IMR-90 (cell line): ENCODE measurements around the gene SOX5. TPM values are rescaled to one million over a fixed set of nuclear protein-coding genes. Genes with fewer than 3 reads are reported as not detected.

Experiments
- ATAC-seq: fragments of 200-7000 bp; cut with Tn5 transposase; 2 replicates; pipeline ENCODE4 v1.9.1; 2020; ENCODE audit warnings: low read depth, mild to moderate bottlenecking, moderate library complexity
- BruUV-seq: library from RNA; stranded (reverse); fragments of 400-500 nt; replicated peaks from 2 replicates; lab custom pipeline; 2021; lab: Mats Ljungman, UMichigan
- CTCF ChIA-PET: fragments of 300-600 bp; formaldehyde crosslinking; extraction: SDS; loops from one replicate; lab custom pipeline; 2021; ENCODE audit warnings: antibody characterized with exemption; lab: Yijun Ruan, JAX
- POLR2A ChIA-PET: fragments of 300-600 bp; sonication (Branson Sonifier 250); formaldehyde crosslinking; loops from one replicate; lab custom pipeline; 2022; ENCODE audit warnings: antibody characterized with exemption; ENCODE audit not compliant: unreplicated experiment; lab: Charles Lee
- DNase-seq: peaks from one replicate; pipeline ENCODE4 v3.0.0; 2013
- H2AFZ ChIP-seq: replicated peaks from 2 replicates; pipeline ENCODE3; 2013; ENCODE audit warnings: low read length, mild to moderate bottlenecking; ENCODE audit not compliant: poor library complexity
- H2AK5ac ChIP-seq: 2 replicates; pipeline ENCODE4 v1.6.1; 2013; ENCODE audit warnings: low read depth, low read length, inconsistent platforms
- H2AK9ac ChIP-seq: replicated peaks from 2 replicates; pipeline ENCODE3; 2013; ENCODE audit warnings: mild to moderate bottlenecking, low read depth, low read length, moderate library complexity; ENCODE audit not compliant: poor library complexity
- H2BK120ac ChIP-seq: 2 replicates; pipeline ENCODE4 v1.6.1; 2013; ENCODE audit warnings: low read depth, low read length, inconsistent platforms
- H2BK15ac ChIP-seq: 3 replicates; pipeline ENCODE4 v1.6.1; 2013; ENCODE audit warnings: low read depth, low read length, inconsistent platforms
- H2BK20ac ChIP-seq: 2 replicates; pipeline ENCODE4 v1.6.1; 2013; ENCODE audit warnings: low read depth, mild to moderate bottlenecking, inconsistent platforms, low read length, moderate library complexity
- H2BK5ac ChIP-seq: 2 replicates; pipeline ENCODE4 v1.6.1; 2013; ENCODE audit warnings: mild to moderate bottlenecking, low read depth, low read length, inconsistent platforms; ENCODE audit not compliant: poor library complexity, severe bottlenecking
- H3K14ac ChIP-seq: replicated peaks from 2 replicates; pipeline ENCODE4 v1.6.1; 2013; ENCODE audit warnings: low read depth, low read length, inconsistent platforms
- H3K18ac ChIP-seq: 2 replicates; pipeline ENCODE4 v1.6.1; 2013; ENCODE audit warnings: low read depth, low read length, control low read depth
- H3K23ac ChIP-seq: 2 replicates; pipeline ENCODE4 v1.6.1; 2013; ENCODE audit warnings: low read depth, low read length, inconsistent platforms
- H3K27ac ChIP-seq: 2 replicates; pipeline ENCODE4 v1.5.1; 2013; ENCODE audit warnings: mild to moderate bottlenecking, control low read depth, low read length; ENCODE audit not compliant: insufficient read depth
- H3K27me3 ChIP-seq: 2 replicates; pipeline ENCODE4 v1.6.1; 2013; ENCODE audit warnings: low read length; ENCODE audit not compliant: control insufficient read depth, insufficient read depth
- H3K36me3 ChIP-seq: 2 replicates; pipeline ENCODE4 v1.6.1; 2013; ENCODE audit warnings: low read length, mixed read lengths; ENCODE audit not compliant: control insufficient read depth, insufficient read depth
- H3K4ac ChIP-seq: 2 replicates; pipeline ENCODE4 v1.6.1; 2013; ENCODE audit warnings: low read depth, low read length, inconsistent platforms
- H3K4me1 ChIP-seq: 2 replicates; pipeline ENCODE4 v1.6.1; 2013; ENCODE audit warnings: low read length, mixed read lengths; ENCODE audit not compliant: control insufficient read depth, insufficient read depth
- H3K4me2 ChIP-seq: 2 replicates; pipeline ENCODE4 v1.6.1; 2013; ENCODE audit warnings: low read depth, mild to moderate bottlenecking, control low read depth, low read length, moderate library complexity
- H3K4me3 ChIP-seq: 2 replicates; pipeline ENCODE4 v1.5.1; 2013; ENCODE audit warnings: low read depth, mild to moderate bottlenecking, control low read depth, low read length, moderate library complexity; ENCODE audit not compliant: insufficient read depth
- H3K56ac ChIP-seq: 2 replicates; pipeline ENCODE4 v1.6.1; 2013; ENCODE audit warnings: low read length, inconsistent platforms; ENCODE audit not compliant: insufficient read depth; ENCODE audit errors: extremely low read depth
- H3K79me1 ChIP-seq, 2 experiments: 2 replicates each; pipeline ENCODE4 v1.6.1; 2013; ENCODE audit warnings: low read length in 2 of 2, inconsistent platforms in 1 of 2, low read depth in 1 of 2
- H3K9ac ChIP-seq: 2 replicates; pipeline ENCODE4 v1.6.1; 2013; ENCODE audit warnings: low read depth, low read length, control low read depth
- H3K9me1 ChIP-seq: 2 replicates; pipeline ENCODE4 v1.6.1; 2013; ENCODE audit warnings: low read length, inconsistent platforms; ENCODE audit not compliant: insufficient read depth
- H3K9me3 ChIP-seq: 2 replicates; pipeline ENCODE4 v1.6.1; 2013; ENCODE audit warnings: low read length; ENCODE audit not compliant: control insufficient read depth, insufficient read depth
- H4K20me1 ChIP-seq: 2 replicates; pipeline ENCODE4 v1.6.1; 2013; ENCODE audit warnings: low read length, inconsistent platforms; ENCODE audit not compliant: insufficient read depth
- H4K5ac ChIP-seq: 2 replicates; pipeline ENCODE4 v1.6.1; 2013; ENCODE audit warnings: mild to moderate bottlenecking, low read depth, low read length, control low read depth
- H4K8ac ChIP-seq, 2 experiments: 2 replicates each; pipeline ENCODE4 v1.6.1; 2013; ENCODE audit warnings: low read depth in 2 of 2, low read length in 2 of 2, control low read depth in 1 of 2, inconsistent platforms in 1 of 2
- H4K91ac ChIP-seq: 2 replicates; pipeline ENCODE4 v1.6.1; 2013; ENCODE audit warnings: low read depth, low read length, inconsistent platforms; ENCODE audit not compliant: insufficient read depth
- BHLHE40 ChIP-seq: fragments of 150-350 bp; IDR thresholded peaks from 2 replicates; pipeline ENCODE4 v1.6.1; 2016; ENCODE audit warnings: mild to moderate bottlenecking, low read depth, low read length
- CEBPB ChIP-seq: IDR thresholded peaks from 2 replicates; pipeline ENCODE4 v1.6.1; 2012; ENCODE audit warnings: low read depth, low read length, improper control_type of control experiment
- CHD1 ChIP-seq: IDR thresholded peaks from 2 replicates; pipeline ENCODE4 v1.6.1; 2012; ENCODE audit warnings: low read depth, low read length, improper control_type of control experiment
- FOS ChIP-seq: fragments of 150-350 bp; IDR thresholded peaks from 2 replicates; pipeline ENCODE4 v1.6.1; 2016; ENCODE audit warnings: low read depth, low read length
- MAFK ChIP-seq: IDR thresholded peaks from 2 replicates; pipeline ENCODE4 v1.6.1; 2012; ENCODE audit warnings: low read depth, low read length, improper control_type of control experiment
- MXI1 ChIP-seq: IDR thresholded peaks from 2 replicates; pipeline ENCODE4 v1.6.1; 2012; ENCODE audit warnings: low read depth, mild to moderate bottlenecking, low read length, moderate library complexity, borderline replicate concordance
- NFE2L2 ChIP-seq: fragments of 150-350 bp; IDR thresholded peaks from 2 replicates; pipeline ENCODE4 v1.6.1; 2016; ENCODE audit warnings: low read depth, mild to moderate bottlenecking, low read length
- POLR2A ChIP-seq: IDR thresholded peaks from 2 replicates; pipeline ENCODE4 v1.6.1; 2012; ENCODE audit warnings: mild to moderate bottlenecking, low read depth, low read length
- RAD21 ChIP-seq: IDR thresholded peaks from 2 replicates; pipeline ENCODE4 v1.6.1; 2012; ENCODE audit warnings: low read length, improper control_type of control experiment
- RCOR1 ChIP-seq: IDR thresholded peaks from 2 replicates; pipeline ENCODE4 v1.6.1; 2012; ENCODE audit warnings: mild to moderate bottlenecking, low read length, improper control_type of control experiment; ENCODE audit not compliant: insufficient replicate concordance
- RFX5 ChIP-seq: IDR thresholded peaks from 2 replicates; pipeline ENCODE4 v1.8.0; 2012; ENCODE audit warnings: low read depth, mild to moderate bottlenecking, low read length, moderate library complexity
- SMC3 ChIP-seq: fragments of 150-350 bp; IDR thresholded peaks from 2 replicates; pipeline ENCODE4 v1.6.1; 2016; ENCODE audit warnings: low read depth, mild to moderate bottlenecking, antibody characterized with exemption, low read length, moderate library complexity
- WGBS, 2 experiments: methylation state at CpG; one replicate each; pipeline versions ENCODE4 v1.1.5 to v1.1.7; 2013; ENCODE audit warnings: missing lambda C conversion rate in 2 of 2; ENCODE audit not compliant: insufficient read length in 1 of 2; ENCODE audit errors: extremely low coverage in 2 of 2; 5-methylcytosine and 5-hydroxymethylcytosine counted together
- dilution Hi-C: fragments of 300-500 bp; cut with HindIII; formaldehyde crosslinking; loops from one replicate; pipeline ENCODE4 v1.14.3; 2018; ENCODE audit warnings: low sequenced_read_pairs; ENCODE audit not compliant: unreplicated experiment
- in situ Hi-C: fragments of 300-500 bp; cut with MboI; formaldehyde crosslinking; loops from 3 replicates; pipeline ENCODE4 v1.14.3; 2019; ENCODE audit warnings: low sequenced_read_pairs, inconsistent platforms, mixed read lengths
- intact Hi-C: fragments of 100-400 bp; cut with micrococcal nuclease; formaldehyde crosslinking; loops from 2 replicates; pipeline ENCODE4 v1.10.0; 2022
- polyA plus RNA-seq, 3 experiments: library from polyadenylated mRNA; depleted of rRNA; stranded (reverse); fragments of >200 nt; gene quantifications; 2 replicates each; pipeline ENCODE4 v1.2.3, GENCODE V29; 2012; ENCODE audit warnings: low replicate concordance in 1 of 3
- total RNA-seq: library from RNA; depleted of rRNA; stranded (reverse); fragments of >200 nt; gene quantifications from 2 replicates; pipeline ENCODE4 v1.2.3, GENCODE V29; 2012
- TF ChIP-seq, protein P1 (sequence below): fragments of 150-350 bp; IDR thresholded peaks from 2 replicates; pipeline ENCODE4 v1.6.1; 2017; ENCODE audit warnings: mild to moderate bottlenecking, antibody characterized with exemption, low read length, low read depth
- TF ChIP-seq, protein P2 (sequence below): conservative IDR thresholded peaks from 2 replicates; pipeline ENCODE4 v1.5.1; 2012; ENCODE audit warnings: mild to moderate bottlenecking, low read depth, low read length, improper control_type of control experiment
- TF ChIP-seq, protein P3 (sequence below): fragments of 150-350 bp; IDR thresholded peaks from 2 replicates; pipeline ENCODE4 v1.6.1; 2016; ENCODE audit warnings: low read depth, mild to moderate bottlenecking, low read length, moderate library complexity, borderline replicate concordance

SOX5 gene
- total and polyA plus RNA-seq, 2 of the 4 experiments (the other 2 are of a cell fraction): 1.1 to 13.1 TPM

DNA sequence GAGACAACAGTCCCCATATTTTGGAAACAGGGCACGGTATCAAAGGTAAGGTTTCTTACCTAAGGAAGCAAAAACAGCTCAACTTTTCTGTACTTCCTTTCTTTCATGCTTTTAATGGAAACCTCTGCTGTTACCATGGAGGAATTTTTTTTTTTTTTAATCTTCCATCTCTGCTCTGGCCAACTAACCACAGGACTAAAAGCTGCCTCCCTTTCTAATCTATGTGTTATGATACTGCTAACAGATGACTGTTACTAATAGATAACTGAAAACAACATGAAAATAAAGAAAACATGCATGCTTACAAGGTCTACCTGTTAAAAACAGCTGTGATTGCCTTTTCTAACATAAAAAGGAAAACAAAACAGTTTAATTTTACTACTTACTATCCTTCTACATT lies 168.4 kb downstream of the SOX5 start:
- H2AK9ac ChIP-seq: no peak overlapping the region

More for the DNA sequence above, 168.4 kb downstream of the SOX5 start:
- no TSS peak for BruUV-seq
- no peak overlapping the region for H2BK5ac ChIP-seq
- H3K9ac ChIP-seq: no peak overlapping the region
- H2BK20ac ChIP-seq: no peak overlapping the region
- no peak overlapping the region for H2BK120ac ChIP-seq
- intact Hi-C loops: no loop called here
- no peaks in the 10 kb centered on the region for H3K9me1 ChIP-seq
- ATAC-seq (no peak), DNase-seq (no peak)
- no peak overlapping the region for H4K8ac ChIP-seq
- no peak overlapping the region for H2AK5ac ChIP-seq
- WGBS, 2 experiments: no CpG with 5 or more reads among the region's 1 CpG
- H3K4me3 ChIP-seq: no peak overlapping the region
- TF ChIP-seq RFX5 (no peak), FOS (no peak), MXI1 (no peak), BHLHE40 (no peak), SMC3 (no peak), MAFK (no peak), CHD1 (no peak), RAD21 (no peak), POLR2A (no peak), RCOR1 (no peak), NFE2L2 (no peak), CEBPB (no peak)
- TF ChIP-seq, protein P1, sequence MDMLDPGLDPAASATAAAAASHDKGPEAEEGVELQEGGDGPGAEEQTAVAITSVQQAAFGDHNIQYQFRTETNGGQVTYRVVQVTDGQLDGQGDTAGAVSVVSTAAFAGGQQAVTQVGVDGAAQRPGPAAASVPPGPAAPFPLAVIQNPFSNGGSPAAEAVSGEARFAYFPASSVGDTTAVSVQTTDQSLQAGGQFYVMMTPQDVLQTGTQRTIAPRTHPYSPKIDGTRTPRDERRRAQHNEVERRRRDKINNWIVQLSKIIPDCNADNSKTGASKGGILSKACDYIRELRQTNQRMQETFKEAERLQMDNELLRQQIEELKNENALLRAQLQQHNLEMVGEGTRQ: no peak
- TF ChIP-seq, protein P2, sequence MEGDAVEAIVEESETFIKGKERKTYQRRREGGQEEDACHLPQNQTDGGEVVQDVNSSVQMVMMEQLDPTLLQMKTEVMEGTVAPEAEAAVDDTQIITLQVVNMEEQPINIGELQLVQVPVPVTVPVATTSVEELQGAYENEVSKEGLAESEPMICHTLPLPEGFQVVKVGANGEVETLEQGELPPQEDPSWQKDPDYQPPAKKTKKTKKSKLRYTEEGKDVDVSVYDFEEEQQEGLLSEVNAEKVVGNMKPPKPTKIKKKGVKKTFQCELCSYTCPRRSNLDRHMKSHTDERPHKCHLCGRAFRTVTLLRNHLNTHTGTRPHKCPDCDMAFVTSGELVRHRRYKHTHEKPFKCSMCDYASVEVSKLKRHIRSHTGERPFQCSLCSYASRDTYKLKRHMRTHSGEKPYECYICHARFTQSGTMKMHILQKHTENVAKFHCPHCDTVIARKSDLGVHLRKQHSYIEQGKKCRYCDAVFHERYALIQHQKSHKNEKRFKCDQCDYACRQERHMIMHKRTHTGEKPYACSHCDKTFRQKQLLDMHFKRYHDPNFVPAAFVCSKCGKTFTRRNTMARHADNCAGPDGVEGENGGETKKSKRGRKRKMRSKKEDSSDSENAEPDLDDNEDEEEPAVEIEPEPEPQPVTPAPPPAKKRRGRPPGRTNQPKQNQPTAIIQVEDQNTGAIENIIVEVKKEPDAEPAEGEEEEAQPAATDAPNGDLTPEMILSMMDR: no peak
- TF ChIP-seq, protein P3, sequence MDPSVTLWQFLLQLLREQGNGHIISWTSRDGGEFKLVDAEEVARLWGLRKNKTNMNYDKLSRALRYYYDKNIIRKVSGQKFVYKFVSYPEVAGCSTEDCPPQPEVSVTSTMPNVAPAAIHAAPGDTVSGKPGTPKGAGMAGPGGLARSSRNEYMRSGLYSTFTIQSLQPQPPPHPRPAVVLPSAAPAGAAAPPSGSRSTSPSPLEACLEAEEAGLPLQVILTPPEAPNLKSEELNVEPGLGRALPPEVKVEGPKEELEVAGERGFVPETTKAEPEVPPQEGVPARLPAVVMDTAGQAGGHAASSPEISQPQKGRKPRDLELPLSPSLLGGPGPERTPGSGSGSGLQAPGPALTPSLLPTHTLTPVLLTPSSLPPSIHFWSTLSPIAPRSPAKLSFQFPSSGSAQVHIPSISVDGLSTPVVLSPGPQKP: no peak
- no peak overlapping the region for H3K4me2 ChIP-seq
- no peaks in the 10 kb centered on the region for H3K4me1 ChIP-seq
- CTCF ChIA-PET: no interaction called here
- no peak overlapping the region for H3K27ac ChIP-seq
- H3K23ac ChIP-seq: no peak overlapping the region
- H4K5ac ChIP-seq: no peak overlapping the region
- no peak overlapping the region for H2BK15ac ChIP-seq
- H3K14ac ChIP-seq: no peak overlapping the region
- H3K36me3 ChIP-seq: no peaks in the 10 kb centered on the region
- POLR2A ChIA-PET: no interaction called here
- H3K27me3 ChIP-seq: no peaks in the 10 kb centered on the region
- H2AFZ ChIP-seq: no peak overlapping the region
- H3K79me1 ChIP-seq: no peaks in the 10 kb centered on the region
- H3K18ac ChIP-seq: no peak overlapping the region
- no peak overlapping the region for H4K91ac ChIP-seq
- H4K20me1 ChIP-seq: no peaks in the 10 kb centered on the region
- no peak overlapping the region for H3K56ac ChIP-seq
- H3K4ac ChIP-seq: no peak overlapping the region
- H3K9me3 ChIP-seq: no peaks in the 10 kb centered on the region
- in situ Hi-C loops: no loop called here
- dilution Hi-C loops: no loop called here
